Kidney (tissue), 14 donors: ENCODE results near the gene PDZK1. TPM values are rescaled to one million over a fixed set of nuclear protein-coding genes. Genes with fewer than 3 reads are reported as not detected.
"Not testable (repeated sequence)": the region's sequence is repeated elsewhere in the genome, so short reads cannot be mapped to it uniquely, and the experiment has no call there.

Source experiments
- DNase-seq, 5 donors: peaks; one replicate each; pipeline ENCODE4 v3.0.0-alpha.2; 2013 to 2020
- FAIRE-seq: peaks from 2 replicates; lab custom pipeline; 2012; peaks lifted over from hg19 to GRCh38; lab: Jason Lieb, UNC
- H3K27ac ChIP-seq, 2 donors: one replicate each; pipeline ENCODE4 v1.7.0; 2013; ENCODE audit warnings: low read depth in 2 of 2, low read length in 2 of 2, inconsistent platforms in 1 of 2
- H3K27me3 ChIP-seq: one replicate; pipeline ENCODE4 v1.7.1; 2013; ENCODE audit warnings: low read length, inconsistent platforms; ENCODE audit not compliant: control insufficient read depth, insufficient read depth
- H3K36me3 ChIP-seq, 3 donors: one replicate each; pipeline versions ENCODE4 v1.7.0 to v1.7.1; 2013; ENCODE audit warnings: low read length in 3 of 3, control low read depth in 1 of 3, inconsistent platforms in 1 of 3; ENCODE audit not compliant: insufficient read depth in 3 of 3, control insufficient read depth in 2 of 3
- H3K4me1 ChIP-seq, 3 donors: one replicate each; pipeline versions ENCODE4 v1.7.0 to v1.7.1; 2013; ENCODE audit warnings: low read length in 3 of 3, inconsistent platforms in 1 of 3, low read depth in 1 of 3; ENCODE audit not compliant: control insufficient read depth in 2 of 3, insufficient read depth in 2 of 3
- H3K4me3 ChIP-seq, 3 donors: one replicate each; pipeline versions ENCODE4 v1.7.0 to v1.8.1; 2013; ENCODE audit warnings: low read length in 3 of 3, control low read depth in 1 of 3, inconsistent platforms in 1 of 3
- H3K9ac ChIP-seq, 3 donors: one replicate each; pipeline versions ENCODE4 v1.7.0 to v1.7.1; 2013; ENCODE audit warnings: low read length in 3 of 3, control low read depth in 1 of 3, inconsistent platforms in 1 of 3
- H3K9me3 ChIP-seq, 3 donors: one replicate each; pipeline versions ENCODE4 v1.7.0 to v1.7.1; 2013; ENCODE audit warnings: low read length in 3 of 3, control low read depth in 1 of 3, inconsistent platforms in 1 of 3; ENCODE audit not compliant: control insufficient read depth in 2 of 3, insufficient read depth in 1 of 3
- CTCF ChIP-seq: IDR thresholded peaks from 3 replicates; pipeline ENCODE4 v1.5.1; 2012; ENCODE audit warnings: mild to moderate bottlenecking, moderate library complexity, borderline replicate concordance; ENCODE audit not compliant: insufficient read depth; ENCODE audit errors: extremely low read depth
- intact Hi-C: fragments of 100-400 bp; cut with DNase I; formaldehyde crosslinking; loops from one replicate; pipeline ENCODE4 v1.11.1; 2022
- polyA plus RNA-seq: library from polyadenylated mRNA; stranded (reverse); fragments of 350-450 nt; fragmentation: Illumina TruSeq; extraction: RNeasy Lipid Tissue Mini Kit (QIAGEN cat#74804); gene quantifications from one replicate; pipeline ENCODE4 v1.2.3, GENCODE V29; 2014; ENCODE audit warnings: low read depth, low replicate concordance; ENCODE audit not compliant: insufficient read depth
- total RNA-seq: library from RNA; stranded (reverse); fragmentation: NEBNext Ultra II Directional; extraction: Animal tissue kit (Norgen Biotek cat#: 25700); gene quantifications from one replicate; pipeline ENCODE4 v1.2.1, GENCODE V29; 2021
- donor health status: control.
- donor health status: control.
- donor health status: control.
- donor health status: control.
- donor health status: control.
- donor health status: DM: yes; HTN: yes; CAD: no.
- donor health status: Normal renal cell carcinoma (clear cell type).

The PDZK1 gene
- total and polyA plus RNA-seq, 2 donors from 2014 or later: 152 to 659 TPM

GRCh38 chr1:145688924-145689323, 18.2 kb downstream of the PDZK1 start:
- FAIRE-seq: no peak
- no peak for TF ChIP-seq CTCF
- H3K9ac ChIP-seq: no peak overlapping the region
- no peak overlapping the region for H3K4me3 ChIP-seq
- H3K27ac ChIP-seq: no peak overlapping the region
- intact Hi-C loops: no loop called here
- peaks cover 0 to 19% (median 8%) of the 10 kb centered on the region in 3 donors for H3K36me3 ChIP-seq
- DNase-seq: no peak
- H3K9me3 ChIP-seq: no peaks in the 10 kb centered on the region
- no peaks in the 10 kb centered on the region for H3K27me3 ChIP-seq
- peaks cover 0 to 25% (median 10%) of the 10 kb centered on the region in 3 donors for H3K4me1 ChIP-seq

- DNase-seq (no peak), FAIRE-seq (no peak)
- H3K27ac ChIP-seq: no peak overlapping the region
- intact Hi-C loops: no loop called here
- H3K4me1 ChIP-seq: peaks cover 0 to 24% (median 9%) of the 10 kb centered on the region in 3 donors
- H3K36me3 ChIP-seq: peaks cover 0 to 19% (median 8%) of the 10 kb centered on the region in 3 donors
- no peak overlapping the region for H3K9ac ChIP-seq
- no peak overlapping the region for H3K4me3 ChIP-seq
- H3K27me3 ChIP-seq: no peaks in the 10 kb centered on the region
- H3K9me3 ChIP-seq: no peaks in the 10 kb centered on the region
- TF ChIP-seq CTCF: no peak
Measured at GRCh38 chr1:145688328-145688727, 18.8 kb downstream of the PDZK1 start.

DNA sequence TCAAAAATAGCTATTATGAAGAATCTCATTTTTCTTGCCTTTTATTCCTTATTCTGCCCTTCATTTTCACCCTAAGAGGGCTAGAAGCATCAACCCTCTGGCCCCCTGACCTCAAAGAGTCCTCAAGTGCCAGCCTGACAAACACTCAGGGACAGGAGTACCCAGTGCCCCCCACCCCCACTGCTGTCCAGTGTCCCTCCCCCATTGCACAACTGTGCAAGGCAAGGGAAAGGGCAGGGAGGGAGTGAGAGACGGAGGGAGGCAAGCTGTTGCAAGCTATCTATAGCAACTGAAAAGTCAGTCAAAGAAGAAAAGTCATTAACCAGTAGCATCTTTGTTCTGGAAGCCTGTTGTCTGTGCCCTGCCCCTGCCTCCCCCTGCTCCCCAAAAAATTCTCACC, 21.1 kb downstream of the PDZK1 start:
- Histone ChIP-seq H3K4me1 (peaks cover 0 to 17% (median 7%) of the 10 kb centered on the region in 3 donors), H3K36me3 (peaks cover 0 to 14% (median 8%) of the 10 kb centered on the region in 3 donors)
- H3K27ac ChIP-seq, H3K27me3 ChIP-seq, FAIRE-seq, DNase-seq, intact Hi-C loops, H3K4me3 ChIP-seq, H3K9me3 ChIP-seq, H3K9ac ChIP-seq: not testable (repeated sequence)

DNA sequence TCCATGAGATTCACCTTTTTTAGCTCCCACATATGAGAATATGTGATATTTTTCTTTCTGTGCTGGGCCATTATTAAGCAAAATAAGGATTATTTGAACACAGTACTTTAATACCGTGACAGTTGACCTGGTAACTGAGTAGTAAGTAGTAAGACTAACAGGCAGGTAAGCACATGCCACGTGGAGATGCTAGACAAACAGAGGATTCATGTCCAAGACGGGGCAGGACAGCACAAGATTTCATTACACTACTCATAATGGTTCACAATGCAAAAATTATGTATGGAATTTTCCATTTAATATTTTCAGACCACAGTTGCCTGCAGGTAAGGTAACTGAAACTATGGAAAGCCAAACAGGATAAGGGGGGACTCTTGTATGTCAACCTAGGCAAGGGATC, 22.3 kb downstream of the PDZK1 start:
- DNase-seq, FAIRE-seq, H3K4me3 ChIP-seq, H3K4me1 ChIP-seq, intact Hi-C loops, H3K9ac ChIP-seq, H3K9me3 ChIP-seq, H3K27me3 ChIP-seq, H3K27ac ChIP-seq: not testable (repeated sequence)
- H3K36me3 ChIP-seq: peaks cover 0 to 12% (median 7%) of the 10 kb centered on the region in 3 donors

DNA sequence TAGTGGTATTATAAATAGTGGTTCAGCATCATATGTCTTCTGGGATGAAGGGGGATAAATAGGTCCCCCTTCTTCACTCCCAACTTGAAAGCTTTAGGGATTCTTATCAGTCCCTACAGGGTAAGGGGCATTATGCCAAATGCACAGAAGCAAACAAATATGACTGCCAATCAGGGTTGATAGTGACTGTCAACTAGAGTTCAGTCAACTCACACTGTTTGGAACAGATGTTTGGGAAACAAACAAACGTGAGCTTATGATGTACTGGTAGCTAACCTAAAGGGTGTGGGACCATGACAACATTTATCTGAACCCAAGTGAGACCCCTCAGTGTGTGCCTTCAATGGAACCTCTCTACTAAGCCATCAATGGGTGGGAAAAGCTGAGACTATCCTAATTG, 34.0 kb downstream of the PDZK1 start:
- H3K4me3 ChIP-seq, intact Hi-C loops, H3K9me3 ChIP-seq, H3K27ac ChIP-seq, H3K9ac ChIP-seq, H3K27me3 ChIP-seq, FAIRE-seq, H3K4me1 ChIP-seq, DNase-seq, H3K36me3 ChIP-seq: not testable (repeated sequence)

- H3K9me3 ChIP-seq, intact Hi-C loops, H3K9ac ChIP-seq, H3K36me3 ChIP-seq, H3K27me3 ChIP-seq, FAIRE-seq, H3K27ac ChIP-seq, DNase-seq, H3K4me1 ChIP-seq, H3K4me3 ChIP-seq: not testable (repeated sequence)
Measured at GRCh38 chr1:145670995-145671745, 36.0 kb downstream of the PDZK1 start.

DNA sequence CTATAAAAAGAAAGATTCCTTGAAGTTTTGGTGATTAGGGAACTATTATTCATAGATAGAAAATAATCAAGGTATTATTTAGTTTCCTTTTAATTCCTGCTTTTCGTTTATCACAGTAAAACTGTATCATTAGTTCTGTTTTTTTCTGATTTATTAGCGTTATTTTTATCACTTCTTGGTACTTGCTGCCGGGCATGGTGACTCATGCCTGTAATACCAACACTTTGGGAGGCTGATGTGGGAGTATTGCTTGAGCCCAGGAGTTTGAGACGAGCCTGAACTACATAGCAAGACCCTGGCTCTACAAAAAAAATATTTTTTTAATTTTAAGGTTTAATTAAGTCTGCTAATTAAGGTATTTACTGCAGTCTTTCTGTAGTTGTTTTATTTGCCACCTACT, 42.2 kb downstream of the PDZK1 start:
- FAIRE-seq, H3K9ac ChIP-seq, H3K27me3 ChIP-seq, H3K4me3 ChIP-seq, H3K4me1 ChIP-seq, intact Hi-C loops, H3K36me3 ChIP-seq, DNase-seq, H3K9me3 ChIP-seq, H3K27ac ChIP-seq: not testable (repeated sequence)
